B cell (primary cell): ENCODE measurements around the gene SERTAD4. TPM values are rescaled to one million over a fixed set of nuclear protein-coding genes. Genes with fewer than 3 reads are reported as not detected.

ENCODE experiments used
- ATAC-seq: fragments of 200-7000 bp; cut with Tn5 transposase; one replicate; pipeline ENCODE4 v1.10.0; 2021; ENCODE audit warnings: low read depth, mild to moderate bottlenecking, moderate number of reproducible peaks, moderate library complexity
- CTCF ChIA-PET: fragments of 350-600 bp; sonication (Branson Sonifier 250); formaldehyde crosslinking; loops from one replicate; lab custom pipeline; 2021; ENCODE audit warnings: antibody characterized with exemption, inconsistent platforms; lab: Charles Lee
- POLR2A ChIA-PET: fragments of 350-600 bp; sonication (Branson Sonifier 250); formaldehyde crosslinking; loops from one replicate; lab custom pipeline; 2021; ENCODE audit warnings: antibody characterized with exemption; lab: Charles Lee
- DNase-seq: peaks from one replicate; pipeline ENCODE4 v3.0.0; 2013
- H2AFZ ChIP-seq: 2 replicates; pipeline ENCODE4 v1.6.1; 2012; ENCODE audit warnings: mild to moderate bottlenecking, low read depth, low read length; ENCODE audit not compliant: insufficient read depth, poor library complexity, severe bottlenecking
- H3K27ac ChIP-seq, 2 donors: 1 replicate in 1 of 2; 2 replicates in 1 of 2; pipeline ENCODE4 v1.5.1; 2012 to 2013; ENCODE audit warnings: low read length in 2 of 2, mild to moderate bottlenecking in 2 of 2, moderate library complexity in 1 of 2
- H3K27me3 ChIP-seq, 4 experiments: fragments of 200-600 bp in 1 of 4; sonication (generic) in 1 of 4; replicated peaks in 1 of 4; 1 replicate in 2 of 4; 2 replicates in 2 of 4; pipeline versions ENCODE4 v1.6.1 to v1.7.0; 2013 to 2016; ENCODE audit warnings: low read length in 3 of 4, mild to moderate bottlenecking in 2 of 4, mixed read lengths in 1 of 4, moderate library complexity in 1 of 4; ENCODE audit not compliant: insufficient read depth in 4 of 4, control insufficient read depth in 3 of 4; ENCODE audit errors: control extremely low read depth in 1 of 4
- H3K36me3 ChIP-seq, 2 experiments: replicated peaks in 1 of 2; 1 replicate in 1 of 2; 2 replicates in 1 of 2; pipeline versions ENCODE4 v1.6.1 to v1.7.1; 2013; ENCODE audit warnings: low read length in 1 of 2; ENCODE audit not compliant: insufficient read depth in 2 of 2, control insufficient read depth in 1 of 2; ENCODE audit errors: control extremely low read depth in 1 of 2, extremely low read depth in 1 of 2
- H3K4me1 ChIP-seq, 2 donors: fragments of 200-600 bp in 1 of 2; sonication (generic) in 1 of 2; 1 replicate in 1 of 2; 2 replicates in 1 of 2; pipeline versions ENCODE4 v1.5.1 to v1.6.1; 2013 to 2017; ENCODE audit warnings: low read length in 2 of 2; ENCODE audit not compliant: control insufficient read depth in 2 of 2, insufficient read depth in 2 of 2
- H3K4me2 ChIP-seq: replicated peaks from 2 replicates; pipeline ENCODE3; 2012; ENCODE audit warnings: mild to moderate bottlenecking, low read depth, low read length; ENCODE audit not compliant: poor library complexity, severe bottlenecking
- H3K4me3 ChIP-seq, 5 experiments: fragments of 200-600 bp in 1 of 5; sonication (generic) in 1 of 5; 1 replicate in 3 of 5; 2 replicates in 2 of 5; pipeline versions ENCODE4 v1.5.1 to v1.7.0; 2011 to 2016; ENCODE audit warnings: low read length in 4 of 5, mild to moderate bottlenecking in 4 of 5, low read depth in 2 of 5, control low read depth in 1 of 5, moderate library complexity in 1 of 5; ENCODE audit not compliant: insufficient read depth in 1 of 5; ENCODE audit errors: control extremely low read depth in 1 of 5, extremely low read depth in 1 of 5
- H3K79me2 ChIP-seq: fragments of 200-600 bp; sonication (generic); one replicate; pipeline ENCODE4 v1.6.0; 2016; ENCODE audit warnings: low read length; ENCODE audit not compliant: control insufficient read depth, insufficient read depth
- H3K9ac ChIP-seq: fragments of 200-600 bp; sonication (generic); 2 replicates; pipeline ENCODE4 v1.6.1; 2017; ENCODE audit warnings: mild to moderate bottlenecking, low read length, moderate library complexity
- H3K9me3 ChIP-seq, 3 donors: one replicate each; pipeline versions ENCODE4 v1.6.1 to v1.7.1; 2013; ENCODE audit warnings: low read length in 2 of 3; ENCODE audit not compliant: control insufficient read depth in 2 of 3, insufficient read depth in 1 of 3; ENCODE audit errors: control extremely low read depth in 1 of 3
- H4K20me1 ChIP-seq: 2 replicates; pipeline ENCODE4 v1.6.0; 2012; ENCODE audit warnings: mild to moderate bottlenecking, low read length; ENCODE audit not compliant: insufficient read depth, control insufficient read depth, poor library complexity, severe bottlenecking
- H3K27ac Mint-ChIP-seq: one replicate; pipeline ENCODE4 v1.8.0; 2021; ENCODE audit warnings: mixed read lengths
- H3K27me3 Mint-ChIP-seq: one replicate; pipeline ENCODE4 v1.8.0; 2021; ENCODE audit warnings: mixed read lengths
- H3K4me1 Mint-ChIP-seq: one replicate; pipeline ENCODE4 v1.8.0; 2021; ENCODE audit warnings: mixed read lengths
- H3K4me3 Mint-ChIP-seq: one replicate; pipeline ENCODE4 v1.8.0; 2021; ENCODE audit warnings: mixed read lengths
- H3K9me3 Mint-ChIP-seq: one replicate; pipeline ENCODE4 v1.8.0; 2022; ENCODE audit warnings: mixed read lengths; ENCODE audit not compliant: insufficient read depth
- CTCF ChIP-seq: fragments of 200-600 bp; IDR thresholded peaks from one replicate; pipeline ENCODE4 v1.8.0; 2022; ENCODE audit warnings: antibody characterized with exemption, mild to moderate bottlenecking
- EZH2 ChIP-seq: IDR thresholded peaks from 2 replicates; pipeline ENCODE4 v1.6.1; 2012; ENCODE audit warnings: borderline replicate concordance, low read depth, mild to moderate bottlenecking, moderate library complexity, low read length; ENCODE audit not compliant: insufficient read depth, poor library complexity, severe bottlenecking
- WGBS: methylation state at CpG from one replicate; pipeline ENCODE4 v1.1.5; 2013; ENCODE audit warnings: missing lambda C conversion rate; ENCODE audit not compliant: insufficient coverage; 5-methylcytosine and 5-hydroxymethylcytosine counted together
- intact Hi-C: fragments of 100-400 bp; cut with micrococcal nuclease; formaldehyde crosslinking; loops from one replicate; pipeline ENCODE4 v1.10.0; 2022
- polyA plus RNA-seq: library from polyadenylated mRNA; depleted of rRNA; stranded (reverse); fragments of >200 nt; gene quantifications from 2 replicates; pipeline ENCODE4 v1.2.3, GENCODE V29; 2012
- total RNA-seq, 2 donors: library from RNA; stranded (reverse); fragments of 120-200 nt in 1 of 2; gene quantifications; 1 replicate in 1 of 2; 2 replicates in 1 of 2; pipeline versions ENCODE4 v1.2.3 to v1.2.4, GENCODE V29; 2013 to 2022

The SERTAD4 gene
- total and polyA plus RNA-seq, 2 donors (not counting 1 experiment from before 2014, with no cell fraction given) = not detected

- ATAC-seq = no peak
- Mint-ChIP-seq H3K4me3 (no peak overlapping the region), H3K4me1 (no peaks in the 10 kb centered on the region), H3K9me3 (no peaks in the 10 kb centered on the region), H3K27ac (no peak overlapping the region), H3K27me3 (peaks cover 4% of the 10 kb centered on the region)
- Histone ChIP-seq H3K79me2 (no peaks in the 10 kb centered on the region), H3K9me3 (peaks cover 1 to 7% (median 5%) of the 10 kb centered on the region in 3 donors), H3K36me3 (no peaks in the 10 kb centered on the region), H3K27ac (no peak overlapping the region), H3K4me2 (no peak overlapping the region), H3K9ac (no peak overlapping the region), H4K20me1 (no peaks in the 10 kb centered on the region), H3K4me1 (no peaks in the 10 kb centered on the region), H3K27me3 (no peaks in the 10 kb centered on the region), H3K4me3 (no peak overlapping the region), H2AFZ (no peak overlapping the region)
- ChIA-PET POLR2A (no interaction called here), CTCF (no interaction called here)
- TF ChIP-seq CTCF (no peak), EZH2 (no peak)
- intact Hi-C loops = loop anchor here (5.0 kb wide), 1 partner anchor 112 kb away; no protein-coding TSS in a partner anchor
- DNase-seq = no peak
- WGBS = no CpG with 5 or more reads among the region's 3 CpGs
Observed at GRCh38 chr1:210200124-210200736, 32.4 kb upstream of the SERTAD4 start.

- WGBS = 100% methylated on average over 1 of the region's 3 CpGs
- no peak overlapping the region for H3K4me3 Mint-ChIP-seq
Observed at GRCh38 chr1:210201681-210202080, 30.9 kb upstream of the SERTAD4 start.

More at GRCh38 chr1:210201681-210202080, 30.9 kb upstream of the SERTAD4 start:
- no peaks in the 10 kb centered on the region for H3K4me1 Mint-ChIP-seq
- no peaks in the 10 kb centered on the region for H3K9me3 Mint-ChIP-seq
- Histone ChIP-seq H3K9ac (no peak overlapping the region), H3K4me2 (no peak overlapping the region), H3K9me3 (peaks cover 0 to 1% (median 0%) of the 10 kb centered on the region in 3 donors), H3K4me1 (no peaks in the 10 kb centered on the region), H4K20me1 (no peaks in the 10 kb centered on the region), H3K27ac (no peak overlapping the region), H2AFZ (no peak overlapping the region), H3K79me2 (no peaks in the 10 kb centered on the region), H3K27me3 (no peaks in the 10 kb centered on the region), H3K36me3 (no peaks in the 10 kb centered on the region), H3K4me3 (no peak overlapping the region)
- peaks cover 10% of the 10 kb centered on the region for H3K27me3 Mint-ChIP-seq
- intact Hi-C loops = loop anchor here (5.0 kb wide), 1 partner anchor 111 kb away; no protein-coding TSS in a partner anchor
- ChIA-PET POLR2A (no interaction called here), CTCF (no interaction called here)
- DNase-seq = no peak
- no peak for ATAC-seq
- no peak for TF ChIP-seq CTCF
- TF ChIP-seq EZH2 = no peak
- no peak overlapping the region for H3K27ac Mint-ChIP-seq
